OCI-LY3 (cell line): ENCODE measurements around the gene KLF11.

Experiments
- H2AFZ ChIP-seq: fragments of 200-600, 300-600 bp; shearing (Covaris generic); 2 replicates; pipeline ENCODE4 v1.6.0; 2014; ENCODE audit warnings: antibody characterized with exemption, low read depth, low read length
- H3K27ac ChIP-seq: fragments of 200-600, 300-600 bp; sonication (generic); 2 replicates; pipeline ENCODE4 v1.5.1; 2014; ENCODE audit warnings: mild to moderate bottlenecking, low read length, moderate library complexity, mixed read lengths
- H3K27me3 ChIP-seq: fragments of 200-600, 300-600 bp; sonication (generic); 2 replicates; pipeline ENCODE4 v1.6.1; 2014; ENCODE audit warnings: low read depth, low read length, mixed read lengths
- H3K36me3 ChIP-seq: fragments of 200-600, 300-600 bp; sonication (generic); replicated peaks from 2 replicates; pipeline ENCODE3; 2014; ENCODE audit warnings: low read depth, low read length, mixed read lengths
- H3K4me1 ChIP-seq: fragments of 300-600, 200-600 bp; sonication (generic); 2 replicates; pipeline ENCODE4 v1.6.1; 2014; ENCODE audit warnings: low read length, mixed read lengths
- H3K4me2 ChIP-seq: fragments of 200-600, 300-600 bp; sonication (generic); 2 replicates; pipeline ENCODE4 v1.6.1; 2014; ENCODE audit warnings: low read length, mixed read lengths
- H3K4me3 ChIP-seq: fragments of 300-600, 200-600 bp; sonication (generic); 2 replicates; pipeline ENCODE4 v1.5.1; 2014; ENCODE audit warnings: antibody characterized with exemption, mild to moderate bottlenecking, low read length, moderate library complexity
- H3K79me2 ChIP-seq: fragments of 300-600, 200-600 bp; shearing (Covaris generic); 2 replicates; pipeline ENCODE4 v1.6.1; 2014; ENCODE audit warnings: mild to moderate bottlenecking, low read length, mixed read lengths
- H3K9ac ChIP-seq: fragments of 300-600, 200-600 bp; shearing (Covaris generic); 2 replicates; pipeline ENCODE4 v1.6.0; 2014; ENCODE audit warnings: mild to moderate bottlenecking, low read length, moderate library complexity
- H3K9me3 ChIP-seq: fragments of 200-600, 300-600 bp; shearing (Covaris generic); 2 replicates; pipeline ENCODE4 v1.6.1; 2014; ENCODE audit warnings: low read length, mixed read lengths; ENCODE audit not compliant: insufficient read depth
- H4K20me1 ChIP-seq: fragments of 200-600, 300-600 bp; sonication (generic); 2 replicates; pipeline ENCODE4 v1.6.1; 2016; ENCODE audit warnings: low read length, mixed read lengths; ENCODE audit not compliant: insufficient read depth
- CTCF ChIP-seq: fragments of 200-600, 300-600 bp; sonication (generic); IDR thresholded peaks from 2 replicates; pipeline ENCODE4 v1.5.1; 2014; ENCODE audit warnings: antibody characterized with exemption, low read length, low read depth
- EZH2phosphoT487 ChIP-seq: fragments of 200-600 bp; shearing (Covaris generic); IDR thresholded peaks from 2 replicates; pipeline ENCODE4 v1.6.1; 2018; ENCODE audit warnings: antibody characterized with exemption, mixed run types, low read depth

KLF11 gene

GRCh38 chr2:9997936-9998335 is 45.4 kb upstream of the KLF11 start:
- Histone ChIP-seq H3K9ac (no peak overlapping the region), H3K4me2 (no peak overlapping the region)

GRCh38 chr2:9998916-9999654 is 44.3 kb upstream of the KLF11 start:
- no peaks in the 10 kb centered on the region for H3K4me1 ChIP-seq
- no peak overlapping the region for H3K4me2 ChIP-seq
- no peaks in the 10 kb centered on the region for H3K9me3 ChIP-seq
- no peak overlapping the region for H3K27ac ChIP-seq
- no peaks in the 10 kb centered on the region for H3K79me2 ChIP-seq
- H3K36me3 ChIP-seq = no peaks in the 10 kb centered on the region
- no peaks in the 10 kb centered on the region for H4K20me1 ChIP-seq
- no peak overlapping the region for H3K4me3 ChIP-seq
- no peak overlapping the region for H3K9ac ChIP-seq
- H2AFZ ChIP-seq = no peak overlapping the region
- no peaks in the 10 kb centered on the region for H3K27me3 ChIP-seq
- no peak for TF ChIP-seq CTCF

More at GRCh38 chr2:9997936-9998335, 45.4 kb upstream of the KLF11 start:
- Histone ChIP-seq H3K27me3 (no peaks in the 10 kb centered on the region), H3K4me3 (no peak overlapping the region), H2AFZ (no peak overlapping the region), H3K27ac (no peak overlapping the region), H3K36me3 (no peaks in the 10 kb centered on the region), H3K9me3 (no peaks in the 10 kb centered on the region), H3K79me2 (no peaks in the 10 kb centered on the region), H3K4me1 (no peaks in the 10 kb centered on the region), H4K20me1 (no peaks in the 10 kb centered on the region)
- no peak for TF ChIP-seq EZH2phosphoT487

GRCh38 chr2:9999693-10000092 is 43.7 kb upstream of the KLF11 start:
- H3K36me3 ChIP-seq = no peaks in the 10 kb centered on the region
- H3K27me3 ChIP-seq = no peaks in the 10 kb centered on the region
- no peak overlapping the region for H3K4me3 ChIP-seq
- H4K20me1 ChIP-seq = no peaks in the 10 kb centered on the region
- no peak overlapping the region for H3K27ac ChIP-seq
- H3K9ac ChIP-seq = no peak overlapping the region
- H2AFZ ChIP-seq = no peak overlapping the region
- no peak overlapping the region for H3K4me2 ChIP-seq
- TF ChIP-seq EZH2phosphoT487 (no peak), CTCF (no peak)
- H3K9me3 ChIP-seq = no peaks in the 10 kb centered on the region
- H3K4me1 ChIP-seq = no peaks in the 10 kb centered on the region
- no peaks in the 10 kb centered on the region for H3K79me2 ChIP-seq

- no peak overlapping the region for H3K4me3 ChIP-seq
- no peaks in the 10 kb centered on the region for H3K9me3 ChIP-seq
- H3K4me2 ChIP-seq = no peak overlapping the region
- H3K27ac ChIP-seq = no peak overlapping the region
- TF ChIP-seq CTCF = no peak
- no peak for TF ChIP-seq EZH2phosphoT487
- H3K9ac ChIP-seq = no peak overlapping the region
- no peak overlapping the region for H2AFZ ChIP-seq
- no peaks in the 10 kb centered on the region for H3K4me1 ChIP-seq
- no peaks in the 10 kb centered on the region for H4K20me1 ChIP-seq
- no peaks in the 10 kb centered on the region for H3K36me3 ChIP-seq
- H3K27me3 ChIP-seq = no peaks in the 10 kb centered on the region
- H3K79me2 ChIP-seq = no peaks in the 10 kb centered on the region
These were observed 42.8 kb upstream of the KLF11 start for GRCh38 chr2:10000541-10000940.
